Iris pigment epithelial cell (primary cell): ENCODE results near the gene TSHZ1.

Experiments
- DNase-seq: peaks from one replicate; pipeline ENCODE4 v3.0.0-alpha.2; 2011; ENCODE audit warnings: low read depth

Gene TSHZ1, protein sequence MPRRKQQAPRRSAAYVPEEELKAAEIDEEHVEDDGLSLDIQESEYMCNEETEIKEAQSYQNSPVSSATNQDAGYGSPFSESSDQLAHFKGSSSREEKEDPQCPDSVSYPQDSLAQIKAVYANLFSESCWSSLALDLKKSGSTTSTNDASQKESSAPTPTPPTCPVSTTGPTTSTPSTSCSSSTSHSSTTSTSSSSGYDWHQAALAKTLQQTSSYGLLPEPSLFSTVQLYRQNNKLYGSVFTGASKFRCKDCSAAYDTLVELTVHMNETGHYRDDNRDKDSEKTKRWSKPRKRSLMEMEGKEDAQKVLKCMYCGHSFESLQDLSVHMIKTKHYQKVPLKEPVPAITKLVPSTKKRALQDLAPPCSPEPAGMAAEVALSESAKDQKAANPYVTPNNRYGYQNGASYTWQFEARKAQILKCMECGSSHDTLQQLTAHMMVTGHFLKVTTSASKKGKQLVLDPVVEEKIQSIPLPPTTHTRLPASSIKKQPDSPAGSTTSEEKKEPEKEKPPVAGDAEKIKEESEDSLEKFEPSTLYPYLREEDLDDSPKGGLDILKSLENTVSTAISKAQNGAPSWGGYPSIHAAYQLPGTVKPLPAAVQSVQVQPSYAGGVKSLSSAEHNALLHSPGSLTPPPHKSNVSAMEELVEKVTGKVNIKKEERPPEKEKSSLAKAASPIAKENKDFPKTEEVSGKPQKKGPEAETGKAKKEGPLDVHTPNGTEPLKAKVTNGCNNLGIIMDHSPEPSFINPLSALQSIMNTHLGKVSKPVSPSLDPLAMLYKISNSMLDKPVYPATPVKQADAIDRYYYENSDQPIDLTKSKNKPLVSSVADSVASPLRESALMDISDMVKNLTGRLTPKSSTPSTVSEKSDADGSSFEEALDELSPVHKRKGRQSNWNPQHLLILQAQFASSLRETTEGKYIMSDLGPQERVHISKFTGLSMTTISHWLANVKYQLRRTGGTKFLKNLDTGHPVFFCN (N-terminal part only)

DNA sequence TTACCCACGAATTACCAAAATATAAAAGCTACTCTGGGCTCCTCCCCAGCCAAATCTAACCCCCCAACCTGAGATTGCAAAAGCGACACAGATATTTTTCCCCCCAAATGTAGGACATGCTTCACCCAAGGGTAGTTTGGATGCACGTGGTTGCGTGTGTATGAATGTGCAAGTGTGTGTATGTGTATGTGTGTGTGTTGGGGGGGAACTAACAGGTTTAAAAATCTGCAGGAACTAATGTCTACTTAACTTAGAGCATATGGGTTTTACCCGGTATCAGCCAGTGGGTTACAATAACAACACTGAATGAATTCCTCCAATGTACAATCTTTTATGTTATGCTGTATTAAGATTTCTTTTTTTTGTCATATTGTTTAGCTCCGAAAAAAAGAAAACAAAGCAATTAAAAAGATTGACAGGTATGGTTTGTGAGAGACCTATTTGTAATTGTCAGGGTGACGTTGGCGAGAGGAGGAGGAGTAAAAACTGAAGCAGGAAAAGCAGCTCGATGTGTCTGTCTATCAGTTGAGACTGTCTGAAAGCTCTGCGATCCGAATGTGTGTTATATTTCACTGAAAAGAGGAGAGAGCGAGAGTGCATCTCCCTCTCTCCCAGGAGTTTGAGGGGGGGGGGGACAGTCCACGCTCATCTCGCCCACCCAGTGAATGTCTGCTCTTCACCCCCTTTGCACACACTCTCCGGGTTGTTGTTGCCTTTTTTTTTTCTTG, at the start of gene TSHZ1:
TSHZ1 (plus strand) TSS at position 524 of the 728 bp plus-strand sequence. CDS start 1,080 bp downstream, outside the sequence.
- DNase-seq: peak; percentile 95

DNA sequence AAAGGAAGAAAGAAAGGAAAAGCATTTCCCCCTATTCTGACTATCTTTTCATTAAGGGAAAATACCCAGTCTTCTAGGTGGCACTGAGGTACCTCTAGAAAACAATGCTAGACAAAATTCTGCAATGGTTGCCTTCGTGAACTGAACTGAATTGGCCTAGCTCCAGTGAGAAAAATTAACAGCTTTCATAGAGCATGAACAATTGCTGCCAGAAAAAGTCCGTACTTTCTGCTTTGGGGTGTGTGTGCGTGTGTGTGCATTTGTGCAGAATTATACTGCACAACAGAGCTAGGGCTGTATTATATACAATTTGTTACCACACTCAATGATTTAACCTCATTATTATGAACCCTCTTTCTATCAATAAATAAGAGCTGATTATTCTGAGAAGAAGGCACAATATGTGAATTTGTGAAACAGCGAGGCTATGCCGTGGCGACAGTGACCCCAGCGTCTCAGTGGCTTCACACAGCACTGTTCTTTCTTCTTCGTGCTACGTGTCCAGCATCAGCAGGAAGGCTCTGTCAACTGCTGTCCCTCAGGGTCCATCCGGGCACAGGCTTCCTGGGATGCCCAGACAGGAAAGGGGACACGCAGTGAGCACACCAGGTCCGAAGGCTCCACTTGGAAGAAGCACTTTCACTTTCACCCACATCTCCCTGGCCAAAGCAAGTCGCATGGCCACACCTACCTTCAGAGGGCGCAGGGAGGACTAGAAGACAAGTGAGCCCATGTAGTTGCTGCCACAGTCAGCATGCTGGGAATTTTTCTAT, 49.2 kb upstream of the TSHZ1 start:
- DNase-seq: no peak

DNA sequence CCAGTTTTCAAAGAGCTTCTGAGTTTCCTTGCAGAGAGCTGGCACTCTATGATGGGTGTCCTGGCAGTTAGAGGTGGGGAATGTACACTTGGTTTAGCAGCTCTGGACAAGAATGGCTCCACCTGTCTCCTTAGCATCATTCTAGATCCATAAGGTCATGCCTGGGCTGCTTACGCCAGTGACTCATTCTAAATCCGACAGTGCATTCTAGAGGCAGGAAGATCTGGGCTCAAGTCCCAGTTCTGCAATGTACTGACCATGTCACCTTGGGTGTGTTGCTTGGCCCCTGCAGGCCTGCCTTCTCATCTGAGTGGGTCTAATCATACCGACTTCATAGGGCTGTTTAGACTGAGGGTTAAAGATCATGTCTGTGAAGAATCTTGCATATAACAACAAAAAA, 48.1 kb upstream of the TSHZ1 start:
- peak; percentile 74 for DNase-seq

DNA sequence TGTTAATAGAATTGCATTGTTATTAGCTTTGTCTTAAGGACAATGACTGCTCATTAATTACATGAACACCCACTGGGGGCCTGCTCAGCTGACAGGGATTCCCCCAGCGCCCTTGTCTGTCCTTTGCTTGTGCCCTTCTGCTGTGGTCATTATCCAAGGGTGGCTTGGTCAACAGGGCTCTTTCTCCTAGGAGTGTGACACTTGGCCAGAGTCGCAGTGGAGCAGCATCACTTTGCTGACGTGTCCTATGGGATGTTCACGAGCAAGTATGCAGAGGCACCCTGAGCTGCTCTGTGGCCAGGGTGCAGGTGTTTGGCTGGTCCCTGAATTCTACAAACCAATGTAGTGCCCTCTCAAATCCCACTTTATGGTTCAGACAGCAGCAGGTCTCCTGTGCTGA, 47.6 kb upstream of the TSHZ1 start:
- no peak for DNase-seq

DNA sequence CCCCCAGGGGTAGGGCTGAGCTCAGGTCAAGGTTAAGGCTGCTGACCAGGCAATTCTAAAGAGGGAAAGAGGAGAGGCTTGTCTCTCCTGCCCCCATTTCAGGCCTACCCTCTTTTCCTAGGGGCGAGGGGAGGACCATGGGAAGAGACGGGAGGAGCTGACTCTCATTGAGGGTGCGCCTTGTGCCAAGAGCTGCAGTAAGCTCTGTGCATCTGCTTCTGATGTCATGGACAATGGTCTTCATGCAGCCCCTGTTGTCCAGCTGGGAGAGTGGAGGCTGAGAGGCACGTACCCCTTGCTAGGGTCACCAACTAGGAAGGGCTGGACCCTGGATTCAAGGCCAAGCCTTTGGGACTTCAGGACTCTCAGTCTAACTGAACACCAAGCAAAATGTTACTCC, 46.9 kb upstream of the TSHZ1 start:
- DNase-seq: no peak

DNA sequence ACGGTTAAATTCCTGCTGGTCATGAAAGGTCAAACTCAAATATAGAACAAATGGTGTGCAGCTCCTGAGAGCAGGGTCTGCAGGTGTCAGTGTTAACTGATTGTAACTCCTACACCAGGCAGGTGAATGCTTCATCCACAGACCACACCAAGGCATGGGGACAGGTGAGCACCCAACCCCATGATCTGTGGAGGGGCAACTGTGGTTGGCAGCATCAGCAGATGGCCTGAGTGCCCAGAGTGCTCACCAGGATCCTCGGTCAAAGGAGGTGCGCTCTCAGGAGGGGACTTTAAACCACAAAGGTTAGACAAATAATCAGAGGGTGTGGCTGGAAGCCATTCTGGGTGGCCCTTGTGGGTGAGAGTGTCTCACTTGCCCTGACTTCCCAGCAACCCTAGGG, 46.1 kb upstream of the TSHZ1 start:
- no peak for DNase-seq

DNA sequence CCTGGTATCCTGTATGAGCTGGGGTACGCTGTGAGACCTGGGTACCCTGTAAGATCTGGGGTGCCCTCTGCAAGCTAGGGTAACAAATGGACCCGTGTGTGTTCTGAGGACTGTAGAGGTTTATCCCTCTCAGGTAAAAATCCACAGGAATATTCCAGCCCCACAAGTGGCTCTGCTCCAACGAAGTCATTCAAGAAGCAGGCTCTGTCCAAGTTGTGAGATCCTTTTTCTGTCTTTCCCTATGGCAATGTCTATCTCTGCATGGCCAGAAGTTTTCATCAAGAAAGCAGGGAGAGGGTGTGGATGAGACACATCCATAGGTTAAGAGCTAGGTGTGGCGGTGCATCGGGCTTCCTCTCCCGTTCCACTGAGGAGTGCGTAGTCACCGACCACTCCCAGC, 44.7 kb upstream of the TSHZ1 start:
- DNase-seq: no peak

DNA sequence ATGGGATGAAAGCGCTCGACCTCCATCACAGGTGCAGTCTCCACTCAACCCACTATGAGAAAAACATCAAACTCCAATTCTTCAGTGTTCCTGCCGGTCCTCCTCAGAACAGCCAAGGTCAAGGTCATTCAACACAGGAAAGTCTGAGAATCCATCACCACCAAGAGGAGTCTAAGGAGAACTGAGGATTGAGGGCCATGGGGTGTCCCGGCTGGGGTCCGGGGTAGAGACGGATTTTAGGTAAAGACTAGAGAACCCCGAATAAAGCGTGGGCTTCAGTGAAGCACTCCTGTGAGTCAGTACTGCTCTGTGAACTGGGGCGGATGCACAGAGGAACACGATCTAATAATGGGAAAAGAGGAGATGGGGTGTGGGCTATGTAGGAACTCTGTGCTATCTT, 43.5 kb upstream of the TSHZ1 start:
- no peak for DNase-seq

DNA sequence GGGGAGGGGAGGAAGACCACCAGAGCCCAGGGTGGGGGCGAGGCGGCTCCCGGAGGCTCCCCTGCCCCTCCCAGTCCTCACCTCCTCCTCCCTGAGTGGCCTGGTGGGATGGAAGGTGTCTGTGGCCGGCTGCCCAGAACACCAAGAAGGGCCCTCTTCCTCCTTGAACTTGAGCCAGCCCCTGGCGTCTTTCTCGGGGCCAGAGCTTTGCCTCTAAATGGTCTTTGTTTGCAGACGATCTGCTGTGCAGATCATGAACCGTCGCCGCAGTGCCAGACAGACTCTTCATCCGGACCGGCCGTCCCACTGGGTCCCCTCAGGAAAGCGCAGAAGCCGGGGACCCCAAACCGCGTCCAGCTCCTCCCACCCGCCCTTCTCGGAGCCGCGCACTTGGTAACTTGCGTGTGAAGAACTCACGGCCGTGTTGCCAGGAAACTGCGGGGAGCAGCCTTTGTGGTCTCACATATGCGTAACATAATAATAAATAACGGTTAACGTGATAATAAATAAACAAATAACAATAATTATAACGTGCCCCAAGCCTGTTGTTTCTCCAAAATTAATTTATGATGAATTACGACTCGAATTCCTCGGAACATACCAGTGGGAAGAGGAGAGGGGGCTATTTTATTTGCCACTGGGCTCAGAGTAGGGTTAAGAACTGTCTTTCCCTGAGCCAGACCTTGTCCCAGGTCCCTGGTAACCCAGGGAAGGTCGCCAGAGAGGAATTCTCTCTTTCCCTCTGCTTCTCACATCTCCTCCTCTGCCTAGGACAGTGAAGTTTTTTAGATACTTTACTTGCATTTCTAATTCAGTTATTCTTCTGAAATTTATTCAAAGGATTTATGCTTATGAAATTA, 42.6 kb upstream of the TSHZ1 start:
- DNase-seq: no peak

DNA sequence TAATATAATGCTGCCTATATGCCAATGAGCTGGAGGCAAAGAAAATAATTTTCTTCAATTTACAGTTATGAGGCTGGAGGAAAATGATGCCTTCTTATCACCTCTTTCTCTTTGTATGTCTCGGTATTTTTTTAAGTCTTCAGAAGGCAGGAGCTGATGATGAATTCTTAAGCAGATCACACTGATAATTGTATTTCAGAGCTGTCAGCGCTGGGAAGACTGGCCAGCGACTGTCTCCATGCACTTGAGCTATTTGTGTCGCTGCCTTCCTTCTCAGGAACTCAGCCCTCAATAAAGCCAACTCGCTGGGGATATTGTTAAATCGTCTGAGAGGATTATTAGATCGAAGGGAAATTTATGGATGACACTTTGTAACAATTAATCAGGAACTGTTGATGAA, 42.0 kb upstream of the TSHZ1 start:
- no peak for DNase-seq

DNA sequence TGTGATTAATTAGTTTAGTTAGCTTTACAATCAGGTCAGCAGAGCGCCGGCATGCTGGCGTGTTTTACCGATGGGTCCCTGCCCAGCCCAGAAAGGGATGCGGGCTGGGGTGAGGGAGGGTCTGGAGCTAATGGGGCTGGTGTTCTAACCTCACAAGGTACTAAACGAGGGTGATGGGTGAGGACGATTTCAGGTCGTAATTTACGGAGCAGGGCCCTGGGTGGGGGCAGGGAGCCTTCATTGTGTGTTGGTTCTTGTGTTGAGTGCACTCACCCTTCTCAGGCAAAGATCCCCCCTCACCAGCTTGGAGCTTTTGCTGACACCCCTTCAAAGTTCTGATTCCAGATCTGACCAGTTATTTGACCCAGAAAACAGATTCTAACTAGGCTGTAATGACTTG, 41.2 kb upstream of the TSHZ1 start:
- DNase-seq: no peak

DNA sequence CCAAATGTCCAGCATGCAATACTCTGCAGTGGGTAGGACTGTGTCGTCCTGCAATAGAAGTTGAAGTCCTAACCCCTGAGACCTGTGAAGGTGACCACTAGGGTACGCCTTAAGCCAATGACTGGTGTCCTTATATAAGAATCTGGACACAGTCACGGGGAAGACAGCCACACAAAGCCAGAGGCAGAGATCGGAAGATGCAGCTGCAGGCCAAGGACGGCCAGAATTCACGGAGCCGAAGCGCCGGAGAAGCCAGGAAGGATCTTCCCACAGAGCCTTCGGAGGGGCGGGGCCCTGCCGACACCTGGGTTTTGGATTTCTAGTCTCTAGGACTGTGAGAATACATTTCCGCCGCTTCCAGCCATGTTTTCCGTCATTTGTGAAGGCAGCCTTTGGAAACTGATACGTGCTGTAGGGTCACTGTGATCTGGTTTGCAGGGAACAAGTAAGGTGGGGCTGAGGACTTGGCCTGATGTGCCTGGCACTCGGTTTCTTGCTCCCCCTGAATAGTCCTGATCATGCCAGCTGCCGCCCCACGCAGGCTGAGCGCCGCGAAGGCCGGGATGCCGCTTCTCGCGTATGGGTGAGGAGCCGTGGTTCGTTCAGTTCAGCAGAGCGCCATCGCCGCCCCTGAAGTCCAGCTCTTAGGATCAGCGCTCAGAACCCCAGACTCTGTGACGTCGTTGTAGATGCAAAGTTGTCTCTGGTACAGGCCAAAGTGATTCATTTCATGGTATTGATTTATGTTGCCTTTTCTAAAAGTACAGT, 40.4 kb upstream of the TSHZ1 start:
- no peak for DNase-seq

DNA sequence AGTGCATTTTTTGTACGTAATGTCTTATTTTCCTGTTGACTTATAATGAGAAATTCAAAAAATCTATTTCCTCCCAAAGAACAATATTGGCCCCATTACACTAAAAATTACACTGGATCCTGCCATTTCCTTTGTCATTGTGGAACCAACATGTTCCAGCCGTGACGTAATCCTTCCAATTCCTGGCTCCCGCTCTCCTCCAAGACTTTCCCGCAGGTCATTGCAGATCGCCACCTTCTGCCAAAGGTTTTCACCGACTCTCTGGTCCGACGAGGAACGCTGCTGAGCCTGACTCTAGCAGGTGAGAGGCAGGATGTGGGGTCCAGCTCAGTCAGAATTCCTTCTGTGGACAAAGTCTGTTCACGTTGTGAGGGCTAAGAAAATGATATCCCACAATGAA, 39.7 kb upstream of the TSHZ1 start:
- no peak for DNase-seq

DNA sequence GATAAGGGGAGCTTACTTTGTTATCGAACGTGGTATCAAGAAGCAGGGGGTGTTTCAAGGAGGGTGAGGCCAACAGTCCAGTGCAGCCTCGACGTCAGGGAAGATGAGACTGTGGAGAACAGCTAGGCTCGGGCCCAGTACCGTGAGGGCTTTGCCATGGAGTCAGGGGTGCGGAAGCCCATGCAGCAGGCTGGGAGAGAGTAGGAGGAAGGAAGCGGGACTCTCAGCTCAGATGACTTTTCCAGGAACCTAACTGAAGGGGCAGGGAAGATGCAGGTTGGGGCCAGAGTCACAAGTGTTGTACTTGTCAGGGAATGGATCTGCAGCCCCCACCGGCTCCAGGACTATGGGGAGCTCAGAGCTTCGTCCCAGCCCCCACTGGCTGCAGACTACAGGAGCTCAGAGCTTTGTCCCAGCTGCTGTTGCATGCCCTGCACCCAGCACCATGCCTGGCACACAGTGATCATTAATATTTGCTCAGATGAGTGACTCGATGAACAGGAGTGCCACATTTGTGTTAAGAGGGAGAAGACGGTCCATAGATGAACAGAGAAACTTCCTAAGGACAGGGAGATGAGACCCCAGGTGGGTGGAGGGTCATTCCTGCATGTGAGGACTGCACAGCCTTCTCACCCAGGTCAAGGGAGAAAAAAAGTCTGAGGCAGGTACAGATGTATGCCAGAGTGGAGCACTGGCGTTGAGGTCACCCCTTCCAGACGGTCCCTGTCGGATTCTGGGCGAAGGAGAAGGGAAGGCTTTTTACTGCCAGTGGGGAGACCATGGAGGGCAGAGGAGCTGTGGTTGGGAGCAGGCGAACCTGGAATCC, 38.1 kb upstream of the TSHZ1 start:
- no peak for DNase-seq

DNA sequence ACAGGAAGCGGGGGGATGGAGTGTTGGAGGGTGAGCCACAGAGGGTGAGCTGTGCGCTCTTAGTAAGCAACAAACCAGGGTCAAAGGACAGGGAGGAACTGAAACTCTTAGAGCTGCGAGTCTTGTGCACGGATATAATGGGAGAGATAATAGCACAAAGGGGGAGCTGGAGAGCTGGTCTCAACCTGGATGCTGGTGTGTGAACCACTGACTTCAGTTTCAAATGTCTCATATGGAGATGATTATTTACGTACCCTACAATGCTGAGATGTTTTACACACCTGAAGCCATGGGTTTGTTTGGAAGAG, 37.5 kb upstream of the TSHZ1 start:
- DNase-seq: peak; percentile 5

DNA sequence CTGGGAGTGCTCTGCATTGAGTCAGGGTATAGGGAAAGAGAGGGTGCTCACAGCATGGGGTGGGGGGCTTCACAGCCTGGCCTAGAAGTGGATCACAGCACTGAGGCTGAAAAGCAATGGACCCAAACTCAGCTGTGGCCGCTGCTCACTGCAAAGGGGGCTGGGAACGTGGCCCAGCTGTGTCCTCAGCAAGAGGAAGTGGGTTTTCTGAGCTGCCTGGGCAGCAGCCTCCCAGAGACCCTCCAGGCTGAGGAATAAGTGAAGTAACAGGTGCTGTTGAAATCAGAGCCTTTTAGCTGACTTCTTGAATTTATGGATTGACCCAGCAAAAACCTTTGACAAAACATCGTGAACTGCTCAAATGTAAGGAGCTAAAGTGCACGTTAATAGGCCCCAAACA, 36.9 kb upstream of the TSHZ1 start:
- DNase-seq: no peak

DNA sequence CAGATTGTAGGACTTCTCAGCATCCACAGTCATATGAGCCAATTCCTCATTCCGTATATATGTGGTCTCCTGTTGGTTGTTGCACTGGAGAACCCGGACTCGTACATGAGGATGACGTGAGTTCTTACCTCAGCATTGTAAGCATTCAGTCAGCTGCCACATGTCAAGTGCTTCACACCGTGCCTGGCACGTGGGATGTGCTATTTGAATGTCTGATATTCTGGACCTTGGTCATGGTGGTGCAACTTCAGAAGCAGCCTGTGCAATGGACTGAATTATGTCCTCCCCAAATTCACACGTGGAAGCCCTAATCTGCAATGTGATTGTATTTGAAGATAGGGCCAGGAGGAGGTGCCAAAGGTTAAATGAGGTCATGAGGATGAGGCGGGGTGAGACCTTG, 33.7 kb upstream of the TSHZ1 start:
- DNase-seq: no peak

DNA sequence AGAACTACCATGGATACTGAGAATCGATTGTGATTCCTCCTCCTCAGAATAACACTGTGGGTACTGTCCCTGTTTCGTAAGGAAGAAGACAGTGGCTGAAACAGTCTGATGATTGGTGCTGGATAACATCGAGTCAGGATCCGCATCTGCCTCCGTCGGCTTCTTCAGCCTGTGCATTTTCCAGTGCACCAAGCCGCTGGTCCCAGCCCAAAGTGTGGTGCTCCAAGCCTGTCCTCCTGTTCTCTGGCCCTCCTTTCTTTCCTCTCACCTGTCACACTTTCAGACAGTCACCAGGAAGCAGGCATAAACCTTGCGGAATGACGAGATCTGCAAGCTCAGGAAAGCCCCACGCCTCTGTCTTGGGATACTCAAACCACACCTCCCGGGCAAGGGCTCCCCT, 32.2 kb upstream of the TSHZ1 start:
- DNase-seq: no peak
